SKM-1 treated with dmso at 0.1 percent for 144 hours (cell line): ENCODE data around the gene GATAD2B.
"Not testable (repeated sequence)": the region's sequence is repeated elsewhere in the genome, so short reads cannot be mapped to it uniquely, and the experiment has no call there.

Experiments used
- DNase-seq: peaks from one replicate; lab custom pipeline; 2025; ENCODE audit not compliant: unreplicated experiment; lab: John Stamatoyannopoulos, UW

Gene GATAD2B

DNA sequence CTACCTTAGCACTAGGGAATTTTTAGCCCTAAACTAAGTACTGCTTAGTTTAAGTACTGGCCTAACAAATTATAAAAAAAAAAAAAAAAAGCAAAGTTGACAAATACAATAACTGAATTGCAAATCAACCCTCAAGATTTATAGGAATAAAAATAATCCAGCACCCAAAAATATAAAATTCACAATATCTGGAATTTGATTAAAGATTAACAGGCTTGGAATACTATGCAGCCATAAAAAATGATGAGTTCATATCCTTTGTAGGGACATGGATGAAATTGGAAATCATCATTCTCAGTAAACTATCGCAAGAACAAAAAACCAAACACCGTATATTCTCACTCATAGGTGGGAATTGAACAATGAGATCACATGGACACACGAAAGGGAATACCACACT lies 78.4 kb downstream of the GATAD2B start:
- not testable (repeated sequence) for DNase-seq

DNA sequence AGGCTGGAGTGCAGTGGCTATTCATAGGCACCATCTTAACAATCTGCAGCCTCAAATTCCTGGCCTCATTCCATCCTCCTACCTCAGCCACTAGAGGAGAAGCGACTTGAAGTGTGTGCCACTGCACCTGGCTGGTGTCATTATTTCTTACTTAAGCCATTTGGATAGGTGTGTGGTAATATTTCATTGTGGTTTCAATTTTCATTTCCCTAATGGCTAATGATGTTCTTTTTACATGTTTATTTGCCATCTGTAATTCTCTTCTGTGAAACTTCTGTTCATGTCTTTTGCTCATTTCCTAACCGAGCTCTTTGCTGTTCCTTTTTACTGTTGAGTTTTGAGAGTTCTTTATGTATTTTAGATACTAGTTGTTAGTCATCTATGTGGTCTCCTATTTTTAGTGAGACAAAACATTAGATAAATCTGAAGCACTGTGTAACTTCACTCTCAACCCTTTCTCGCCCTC lies 80.7 kb downstream of the GATAD2B start:
- DNase-seq: no peak

DNA sequence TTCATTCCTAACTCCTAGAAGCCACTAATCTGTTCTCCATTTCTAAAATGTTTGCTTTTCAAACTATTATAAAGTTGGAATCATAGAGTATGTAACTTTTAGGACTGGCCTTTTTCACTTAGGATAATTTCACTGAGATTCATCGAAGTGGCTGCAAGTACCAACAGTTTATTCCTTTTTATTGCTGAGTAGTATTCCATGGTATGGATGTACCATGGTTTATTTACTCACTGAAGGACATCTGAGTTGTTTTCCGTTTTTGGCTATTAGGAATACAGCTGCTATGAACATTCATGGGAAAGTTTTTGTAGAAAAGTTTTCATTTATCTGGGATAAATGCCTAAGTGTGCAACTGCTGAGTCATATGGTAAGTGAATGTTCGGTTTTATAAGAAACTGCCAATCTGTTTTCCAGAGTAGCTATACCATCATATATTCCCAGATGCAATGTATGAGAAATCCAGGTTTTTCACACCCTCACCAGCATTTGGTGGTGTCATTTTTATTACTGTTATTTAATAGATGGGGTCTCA lies 81.2 kb downstream of the GATAD2B start:
- no peak for DNase-seq

DNA sequence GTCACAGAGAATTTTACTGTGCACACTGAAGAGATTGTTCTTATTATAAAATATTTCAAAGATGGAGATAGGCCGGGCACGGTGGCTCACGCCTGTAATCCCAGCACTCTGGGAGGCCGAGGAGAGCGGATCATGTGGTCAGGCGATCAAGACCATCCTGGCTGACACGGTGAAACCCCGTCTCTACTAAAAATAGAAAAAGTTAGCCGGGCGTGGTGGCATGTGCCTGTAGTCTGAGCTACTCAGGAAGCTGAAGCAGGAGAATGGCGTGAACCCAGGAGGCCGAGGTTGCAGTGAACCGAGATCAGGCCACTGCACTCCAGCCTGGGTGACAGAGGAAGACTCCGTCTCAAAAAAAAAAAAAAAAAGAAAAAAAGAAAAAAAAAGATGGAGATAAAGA lies 82.0 kb downstream of the GATAD2B start:
- not testable (repeated sequence) for DNase-seq

DNA sequence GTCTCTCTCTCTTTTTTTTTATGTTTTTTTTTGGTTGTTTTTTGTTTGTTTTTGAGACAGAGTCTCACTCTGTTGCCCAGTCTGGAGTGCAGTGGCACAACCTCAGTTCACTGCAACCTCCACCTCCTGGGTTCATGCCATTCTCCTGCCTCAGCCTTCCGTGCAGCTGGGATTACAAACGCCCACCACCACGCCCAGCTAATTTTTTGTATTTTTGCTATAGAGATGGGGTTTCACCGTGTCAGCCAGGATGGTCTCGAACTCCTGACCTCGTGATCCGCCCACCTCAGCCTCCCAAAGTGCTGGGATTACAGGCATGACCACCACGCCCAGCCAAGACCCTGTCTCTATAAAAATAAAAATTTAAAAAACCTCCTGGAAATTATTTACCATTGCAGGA lies 88.8 kb downstream of the GATAD2B start:
- not testable (repeated sequence) for DNase-seq

DNA sequence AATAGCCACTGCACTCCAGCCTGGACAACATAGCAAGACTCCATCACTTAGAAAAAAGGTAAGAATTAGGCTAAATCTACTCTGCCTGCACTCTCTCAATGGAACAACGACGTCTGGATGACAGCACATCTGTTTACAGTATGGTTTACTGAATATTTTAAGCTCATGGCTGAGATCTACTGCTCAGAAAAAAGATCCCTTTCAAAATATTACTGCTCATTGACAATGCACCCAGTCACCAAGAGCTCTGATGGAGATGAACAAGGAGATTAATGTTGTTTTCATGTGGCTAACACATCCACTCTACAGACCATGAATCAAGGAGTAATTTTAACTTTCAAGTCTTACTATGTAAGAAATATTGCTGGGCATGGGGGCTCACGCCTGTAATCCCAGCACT lies 89.6 kb downstream of the GATAD2B start:
- no peak for DNase-seq

DNA sequence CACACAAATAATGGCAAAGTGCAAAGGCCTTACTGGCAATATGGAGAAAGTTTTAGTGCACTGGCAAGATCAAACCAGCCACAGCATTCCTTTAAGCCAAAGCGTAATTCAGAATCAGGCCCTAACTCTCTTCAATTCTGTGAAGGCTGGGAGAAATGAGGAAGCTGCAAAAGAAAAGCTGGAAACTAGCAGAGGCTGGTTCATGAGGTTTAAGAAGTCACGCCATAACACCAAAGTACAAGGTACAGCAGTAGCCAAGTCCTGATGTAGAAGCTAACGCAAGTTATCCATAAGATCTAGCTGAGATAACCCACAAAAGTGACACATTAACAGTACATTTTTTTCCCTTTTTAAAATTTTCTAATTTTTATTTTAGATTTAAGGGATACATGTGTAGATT lies 90.5 kb downstream of the GATAD2B start:
- DNase-seq: no peak

DNA sequence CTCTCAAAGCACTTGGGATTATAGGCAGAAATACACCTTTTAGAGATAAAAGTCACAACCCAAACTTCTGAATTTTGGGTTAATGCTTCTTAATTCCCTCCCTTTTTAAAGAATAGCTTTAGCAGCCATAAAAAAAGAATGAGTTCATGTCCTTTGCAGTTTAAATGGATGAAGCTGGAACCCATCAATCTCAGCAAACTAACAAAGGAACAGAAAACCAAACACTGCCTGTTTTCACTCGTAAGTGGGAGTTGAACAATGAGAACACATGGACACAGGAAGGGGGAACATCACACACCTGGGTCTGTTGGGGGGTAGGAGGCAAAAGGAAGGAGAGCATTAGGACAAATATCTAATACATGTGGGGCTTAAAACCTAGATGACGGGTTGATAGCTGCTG lies 91.7 kb downstream of the GATAD2B start:
- DNase-seq: no peak

DNA sequence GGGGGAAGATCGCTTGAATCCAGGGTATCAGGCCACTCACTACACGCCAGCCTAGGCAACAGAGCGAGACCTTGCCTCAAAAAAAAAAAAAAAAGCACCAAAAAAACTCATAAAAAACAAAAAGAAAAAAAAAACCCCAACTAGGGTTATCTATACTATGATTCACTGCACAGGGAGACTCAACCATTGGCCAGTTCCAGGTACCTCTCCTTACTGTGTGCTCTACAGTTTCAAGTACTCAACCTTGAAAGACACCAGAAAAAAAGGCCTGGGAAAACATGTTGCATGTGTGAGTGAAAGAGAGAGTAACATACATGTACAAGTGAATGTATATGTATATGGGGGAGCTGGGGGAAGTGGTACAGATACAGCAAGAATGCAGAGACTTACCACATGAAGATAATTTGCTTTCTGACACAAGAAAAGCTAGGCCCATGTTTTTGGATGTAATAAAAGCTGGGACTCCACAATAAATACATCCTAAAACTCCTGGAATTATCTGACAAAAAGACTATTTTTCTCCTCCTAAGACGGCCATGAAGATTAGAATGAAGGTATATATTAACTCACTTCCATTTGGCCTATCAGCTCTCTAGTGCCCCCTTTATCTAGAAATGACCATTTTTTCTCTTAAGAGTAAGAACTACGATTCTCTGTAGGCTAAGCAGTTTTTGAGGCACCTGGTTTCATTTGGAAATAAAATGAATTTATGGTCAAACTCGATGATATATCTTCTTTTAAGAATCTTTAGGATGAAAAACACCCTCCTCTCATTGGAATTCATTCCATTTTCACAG lies 95.4 kb downstream of the GATAD2B start:
- DNase-seq: no peak

DNA sequence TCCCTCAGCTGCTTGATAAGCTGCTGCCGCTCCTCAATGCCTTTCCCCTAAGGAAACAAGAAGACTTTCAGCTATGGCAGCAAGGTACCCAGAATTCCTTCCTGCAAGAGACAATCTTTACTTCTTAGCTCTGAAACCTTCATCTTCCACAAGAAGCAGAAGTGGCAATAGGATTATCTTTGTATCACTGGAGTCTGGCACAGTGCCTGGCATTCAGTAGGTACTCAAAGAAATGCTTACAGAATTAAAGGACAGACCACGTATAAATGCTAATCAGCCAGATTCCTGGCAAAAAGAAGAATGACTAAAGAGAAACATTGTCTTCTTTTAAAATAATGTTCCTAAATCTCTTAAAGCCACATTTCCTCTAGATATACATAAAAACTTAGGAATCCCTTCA lies 103.9 kb downstream of the GATAD2B start:
- DNase-seq: no peak

DNA sequence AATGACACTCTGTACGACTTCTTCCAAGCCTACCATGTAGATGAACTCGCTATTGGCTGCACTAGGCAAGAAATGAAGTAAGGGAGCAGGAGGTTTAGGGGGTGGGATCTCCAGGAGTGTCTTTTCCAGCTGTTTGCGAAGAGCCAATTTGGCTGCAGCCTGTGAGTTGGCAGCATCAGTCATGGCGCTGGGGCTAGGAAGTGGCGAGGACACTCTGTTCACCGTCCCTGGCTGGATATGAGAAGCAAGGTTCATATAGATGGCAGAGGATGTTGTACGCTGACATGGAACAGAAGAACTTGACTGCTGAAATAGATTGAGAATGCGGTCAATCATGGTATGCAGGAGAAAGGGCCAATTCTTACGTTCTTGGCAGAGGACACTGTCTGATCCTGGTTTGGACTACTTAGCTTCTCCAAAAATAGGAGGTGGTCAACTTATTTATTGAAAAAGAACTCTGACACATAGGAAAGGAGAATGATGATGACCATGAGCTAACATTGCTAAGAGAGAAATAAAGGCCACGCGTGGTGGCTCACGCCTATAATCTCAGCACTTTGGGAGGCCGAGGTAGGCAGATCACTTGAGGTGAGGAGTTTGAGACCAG lies 106.4 kb downstream of the GATAD2B start:
- no peak for DNase-seq

DNA sequence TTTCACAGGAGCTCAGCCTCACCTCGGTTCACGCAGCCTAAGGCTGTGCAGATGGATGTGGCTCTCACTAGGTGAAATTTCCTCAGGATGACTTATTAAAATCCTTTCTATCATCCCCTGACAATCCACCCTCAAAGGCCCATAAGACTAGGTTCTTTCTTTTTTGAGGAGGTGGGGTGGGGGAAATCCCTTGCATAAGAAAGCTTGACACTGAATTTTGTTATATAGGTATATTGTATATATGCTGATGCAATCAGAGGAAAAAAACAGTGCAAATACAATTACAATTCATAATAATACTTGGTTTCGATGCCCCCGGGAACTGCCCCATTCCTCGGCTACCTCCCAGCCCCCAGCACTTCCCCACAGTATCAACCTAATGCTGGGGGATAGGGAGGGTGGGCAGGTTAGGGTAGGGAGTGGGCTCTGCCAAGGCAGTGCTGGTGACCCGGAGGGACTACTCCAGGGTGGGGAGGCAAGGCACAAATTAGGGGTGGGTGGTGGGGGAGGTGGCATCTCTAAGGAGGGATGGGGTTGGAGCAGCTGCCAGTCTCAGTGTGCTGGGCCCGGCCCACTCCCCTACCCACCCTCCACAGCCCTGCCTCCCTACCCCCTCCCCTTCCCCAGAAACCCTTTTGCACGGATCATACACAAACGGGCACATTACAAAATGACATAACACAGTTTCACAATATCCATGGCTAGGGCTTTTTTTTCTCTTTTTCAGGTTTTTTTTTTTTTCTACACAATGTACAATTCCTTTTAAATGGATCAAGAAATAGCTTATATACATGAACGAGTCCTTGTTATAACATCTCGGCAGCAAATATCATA lies 116.7 kb downstream of the GATAD2B start:
- DNase-seq: peak; percentile 46

DNA sequence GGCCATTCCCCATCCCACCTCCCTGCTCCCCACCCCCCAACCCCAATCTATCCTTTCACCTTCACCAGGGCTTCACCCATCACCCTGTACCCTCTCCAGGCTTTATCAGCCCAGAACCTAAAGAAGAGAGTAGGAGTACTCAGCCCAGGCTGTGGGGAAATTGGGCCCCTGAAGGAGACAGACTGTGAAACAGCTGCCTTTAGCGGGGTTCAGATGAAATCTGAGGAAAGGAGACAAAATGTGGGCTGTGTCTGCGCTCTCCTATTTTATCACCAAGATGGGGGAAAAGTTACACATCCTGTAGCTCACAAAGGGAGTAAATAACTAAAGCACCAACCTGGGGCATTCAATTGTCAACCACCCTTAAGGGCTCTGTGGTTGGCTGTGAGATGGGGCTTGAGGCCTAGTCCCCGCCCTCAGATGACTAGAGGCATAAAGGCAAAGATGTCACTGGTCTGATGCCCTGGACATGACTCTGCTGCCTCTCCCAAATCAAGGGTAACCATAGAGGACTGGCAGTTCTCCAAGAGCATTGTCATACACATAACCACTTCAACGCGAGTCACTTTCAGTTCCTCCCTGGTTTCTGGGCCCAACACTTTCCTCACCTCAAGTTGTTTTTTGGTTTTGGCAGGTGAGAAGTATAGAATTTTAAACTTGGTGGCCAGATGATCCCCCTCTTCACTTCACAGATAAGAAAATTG lies 117.6 kb downstream of the GATAD2B start:
- peak; percentile 98 for DNase-seq

DNA sequence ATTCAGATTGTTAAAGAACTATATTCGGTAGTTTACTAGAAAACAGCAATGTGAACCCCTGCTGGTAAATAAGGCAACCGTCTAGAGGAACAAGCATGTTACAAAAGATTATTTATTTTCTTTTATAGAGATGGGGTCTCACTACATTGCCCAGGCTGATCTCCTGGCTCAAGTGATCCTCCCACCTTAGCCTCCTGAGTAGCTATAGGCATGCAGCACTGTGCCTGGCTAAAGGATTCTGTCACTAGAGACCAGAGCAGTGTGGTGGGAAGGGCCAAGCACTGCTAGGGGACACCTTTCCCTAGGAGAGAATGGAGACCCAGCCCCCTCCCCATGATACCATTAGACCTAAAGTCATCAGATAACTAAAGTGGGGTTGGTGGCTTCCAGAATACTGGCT lies 118.7 kb downstream of the GATAD2B start:
- DNase-seq: no peak

DNA sequence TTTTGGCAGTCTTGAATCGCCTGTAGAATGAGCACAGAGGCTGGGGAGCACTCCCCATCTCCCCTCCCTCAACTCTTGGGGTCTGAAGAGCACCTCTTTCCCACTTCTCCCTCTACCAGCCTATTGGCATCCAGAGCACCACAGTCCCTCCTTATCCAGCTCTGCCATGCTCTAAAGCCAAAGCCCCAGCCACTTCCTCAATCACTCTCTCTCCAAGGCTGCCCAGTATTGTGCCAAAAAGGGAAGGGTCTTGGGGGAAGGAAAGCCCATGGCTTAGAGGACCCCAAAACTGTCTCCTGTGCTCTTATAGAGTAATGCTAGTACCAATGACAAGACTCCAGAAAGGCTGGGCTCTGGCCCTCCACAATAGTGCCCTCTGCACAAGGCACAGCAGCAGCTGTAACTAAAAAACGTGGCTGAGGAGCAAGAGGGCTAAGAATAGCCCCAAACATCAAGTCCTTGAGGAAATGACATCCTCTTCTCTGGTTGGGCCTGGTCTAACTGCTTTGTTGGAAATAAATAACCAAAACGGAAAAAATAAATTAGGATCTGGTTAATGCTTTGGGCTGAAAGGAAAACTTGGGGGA lies 119.2 kb downstream of the GATAD2B start:
- DNase-seq: peak; percentile 32

DNA sequence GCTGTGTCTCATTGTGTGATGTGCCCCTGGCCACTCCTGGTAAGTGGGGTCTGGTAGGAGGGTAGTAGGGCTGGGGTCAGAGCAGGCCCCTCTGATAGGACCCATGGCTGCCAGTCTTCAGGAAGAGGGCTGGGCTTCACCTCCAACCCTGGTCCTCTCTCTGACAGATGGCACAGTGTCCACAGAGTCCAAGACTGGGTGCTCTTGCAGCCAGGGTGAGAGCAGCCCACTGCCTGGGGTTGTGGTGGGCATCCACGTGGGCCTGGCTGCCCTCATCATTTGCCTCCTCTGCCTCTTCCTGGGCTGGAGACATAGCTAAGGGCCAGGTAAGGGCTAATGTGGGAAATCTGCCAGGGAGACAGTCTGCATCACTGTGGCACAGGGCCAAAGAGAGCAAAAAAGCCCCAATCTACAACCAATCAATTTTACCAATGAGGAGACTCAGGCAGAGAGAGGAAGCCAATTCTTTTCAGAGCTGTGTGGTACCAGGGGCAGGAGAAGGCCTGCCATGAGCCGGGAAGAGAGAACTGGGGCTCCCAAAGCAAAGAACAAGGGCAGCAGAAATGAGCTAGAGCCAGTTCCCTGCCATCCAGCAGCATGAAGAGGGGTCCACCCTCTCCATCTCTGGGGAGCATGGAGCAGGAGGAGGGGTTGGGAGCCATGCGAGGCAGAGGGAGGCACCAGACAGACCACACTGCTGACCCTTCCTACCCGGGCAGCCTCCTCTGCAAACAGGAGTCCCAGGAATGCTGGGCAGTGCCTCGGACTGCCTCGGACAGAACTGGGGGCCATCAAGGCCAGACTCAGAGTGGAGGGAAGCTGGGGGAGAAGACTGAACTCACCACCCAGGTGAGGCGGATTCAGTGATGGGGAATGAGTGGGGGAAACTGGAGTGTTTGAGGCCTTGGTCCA lies 120.7 kb downstream of the GATAD2B start:
- no peak for DNase-seq

DNA sequence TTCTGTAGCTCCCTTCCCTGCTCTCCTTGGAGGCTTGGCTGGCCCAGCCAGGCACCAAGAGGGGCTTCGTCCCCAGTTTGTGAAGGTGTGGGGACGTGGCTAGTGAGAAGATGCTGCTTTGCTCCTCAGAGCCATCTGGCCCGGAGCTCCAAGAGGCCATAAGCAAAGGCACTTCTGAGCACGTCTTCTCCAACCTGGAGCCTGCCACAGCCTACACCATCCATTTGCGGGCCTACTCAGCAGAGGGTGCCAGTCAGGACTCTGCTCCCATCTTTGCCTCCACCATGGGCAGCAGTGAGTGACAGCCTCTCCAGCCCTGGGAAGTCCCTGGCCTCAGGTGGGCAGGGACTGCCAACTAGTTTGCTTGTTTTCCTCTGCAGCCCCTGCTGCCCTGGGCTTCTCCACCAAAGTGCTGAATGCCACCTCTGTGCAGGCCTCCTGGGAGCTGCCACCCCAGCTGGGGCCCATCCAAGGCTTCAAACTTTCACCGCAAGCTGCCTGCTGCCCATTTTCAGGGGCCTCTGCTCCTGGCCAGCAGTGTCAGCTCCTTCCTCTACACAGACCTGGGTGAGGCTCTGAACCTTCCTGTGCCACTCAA lies 121.6 kb downstream of the GATAD2B start:
- DNase-seq: no peak

DNA sequence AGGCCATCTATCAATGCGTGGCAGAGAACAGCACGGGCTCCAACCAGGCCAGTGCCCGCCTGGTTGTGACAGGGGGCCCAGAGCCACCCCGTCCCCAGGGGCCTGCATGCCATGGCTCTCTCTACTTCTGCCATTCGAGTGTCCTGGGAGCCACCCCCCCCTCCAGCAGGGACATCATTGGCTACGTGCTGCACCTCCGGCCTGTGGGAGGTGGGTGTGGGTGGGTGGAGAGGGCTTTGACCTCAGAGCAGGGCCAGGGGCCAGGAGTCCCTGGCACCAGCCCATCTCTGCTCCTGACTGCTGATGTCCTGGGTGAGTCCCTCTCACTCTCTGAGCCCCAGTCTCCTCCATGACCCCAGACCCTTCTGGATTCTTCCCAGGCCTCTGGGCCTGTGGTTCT lies 122.3 kb downstream of the GATAD2B start:
- no peak for DNase-seq
